Panc1 (cell line): ENCODE measurements around the gene SLC6A1. TPM values are rescaled to one million over a fixed set of nuclear protein-coding genes. Genes with fewer than 3 reads are reported as not detected.

Experiments used
- ATAC-seq: fragments of 200-7000 bp; cut with Tn5 transposase; 2 replicates; pipeline ENCODE4 v1.9.1; 2020; ENCODE audit warnings: mild to moderate bottlenecking, moderate library complexity
- BruUV-seq: library from RNA; stranded (reverse); fragments of 400-500 nt; replicated peaks from 2 replicates; lab custom pipeline; 2021; lab: Mats Ljungman, UMichigan
- CTCF ChIA-PET: fragments of 300-600 bp; sonication (Branson Sonifier 250); formaldehyde crosslinking; loops from one replicate; lab custom pipeline; 2022; ENCODE audit warnings: antibody characterized with exemption; lab: Charles Lee
- POLR2A ChIA-PET: fragments of 300-600 bp; sonication (Branson Sonifier 250); formaldehyde crosslinking; loops from one replicate; lab custom pipeline; 2022; ENCODE audit warnings: antibody characterized with exemption; lab: Charles Lee
- DNase-seq: peaks from one replicate; pipeline ENCODE4 v3.0.0-alpha.2; 2010; ENCODE audit warnings: low read depth, low spot score
- H3K27ac ChIP-seq: 2 replicates; pipeline ENCODE4 v1.5.1; 2011; ENCODE audit warnings: mild to moderate bottlenecking, low read length, inconsistent platforms
- H3K27me3 ChIP-seq: fragments of 200-500 bp; sonication (Bioruptor generic); 2 replicates; pipeline ENCODE4 v1.6.0; 2014; ENCODE audit warnings: low read length, inconsistent platforms; ENCODE audit not compliant: control insufficient read depth, insufficient read depth
- H3K36me3 ChIP-seq: fragments of 200-500 bp; sonication (Bioruptor generic); 2 replicates; pipeline ENCODE4 v1.5.1; 2014; ENCODE audit warnings: inconsistent platforms, mild to moderate bottlenecking, low read length, moderate library complexity; ENCODE audit not compliant: control insufficient read depth, insufficient read depth
- H3K4me1 ChIP-seq: 2 replicates; pipeline ENCODE4 v1.5.1; 2011; ENCODE audit warnings: inconsistent platforms, mild to moderate bottlenecking, low read length, moderate library complexity; ENCODE audit not compliant: control insufficient read depth, insufficient read depth
- H3K4me3 ChIP-seq, 2 experiments: 2 replicates each; pipeline ENCODE4 v1.5.1; 2011 to 2012; ENCODE audit warnings: low read depth in 2 of 2, low read length in 2 of 2, mild to moderate bottlenecking in 2 of 2, inconsistent platforms in 1 of 2, moderate library complexity in 1 of 2
- H3K9me3 ChIP-seq: fragments of 200-500 bp; sonication (Bioruptor generic); 2 replicates; pipeline ENCODE4 v1.5.1; 2014; ENCODE audit warnings: low read depth, mild to moderate bottlenecking, inconsistent platforms, low read length, moderate library complexity; ENCODE audit not compliant: control insufficient read depth, insufficient read depth
- CTCF ChIP-seq: fragments of 450-650 bp; IDR thresholded peaks from 2 replicates; pipeline ENCODE4 v1.5.1; 2017; ENCODE audit warnings: mild to moderate bottlenecking
- POLR2AphosphoS5 ChIP-seq: IDR thresholded peaks from 2 replicates; pipeline ENCODE4 v1.6.1; 2012; ENCODE audit warnings: mild to moderate bottlenecking, low read depth, low read length, moderate library complexity
- REST ChIP-seq, 2 experiments: IDR thresholded peaks; 2 replicates each; pipeline ENCODE4 v1.6.1; 2011 to 2012; ENCODE audit warnings: low read depth in 2 of 2, control low read depth in 1 of 2, low read length in 1 of 2, mild to moderate bottlenecking in 1 of 2, moderate library complexity in 1 of 2; ENCODE audit not compliant: insufficient read depth in 1 of 2
- SIN3A ChIP-seq: IDR thresholded peaks from 2 replicates; pipeline ENCODE4 v1.6.1; 2012; ENCODE audit warnings: low read depth, mild to moderate bottlenecking, low read length, moderate library complexity, borderline replicate concordance; ENCODE audit not compliant: insufficient read depth
- TCF7L2 ChIP-seq: IDR thresholded peaks from 2 replicates; pipeline ENCODE4 v1.6.1; 2011; ENCODE audit warnings: mild to moderate bottlenecking, low read depth, low read length, inconsistent platforms
- in situ Hi-C: cut with HindIII; loops from 2 replicates; pipeline ENCODE4 v1.10.0; 2016; ENCODE audit warnings: low sequenced_read_pairs, low pct_unique_long_range_greater_than_20kb
- intact Hi-C: fragments of 100-400 bp; cut with micrococcal nuclease; formaldehyde crosslinking; loops from one replicate; pipeline ENCODE4 v1.10.0; 2022; ENCODE audit not compliant: unreplicated experiment
- total RNA-seq: library from RNA; stranded (reverse); gene quantifications from one replicate; pipeline ENCODE4 v1.2.1, GENCODE V29; 2021; ENCODE audit not compliant: unreplicated experiment

SLC6A1 gene
- total RNA-seq, 1 experiment from 2014 or later: not detected

- 0 out of 2 replicates have a peak, but pooled peaks have one; percentile 31 for ATAC-seq
- Histone ChIP-seq H3K4me3 (no peak overlapping the region), H3K9me3 (no peaks in the 10 kb centered on the region), H3K27ac (no peak overlapping the region), H3K4me1 (no peaks in the 10 kb centered on the region), H3K27me3 (peaks cover 2% of the 10 kb centered on the region), H3K36me3 (no peaks in the 10 kb centered on the region)
- POLR2A ChIA-PET: interaction anchor here (0.6 kb wide), 1 partner anchor 18 kb away, joined by 4 read pairs; no protein-coding TSS in a partner anchor
- TF ChIP-seq SIN3A (no peak), TCF7L2 (no peak), REST (IDR thresholded peaks at IDR 0.05; ENCODE audit: insufficient read depth in 1 of 2, low read depth in 2 of 2, low read length in 1 of 2) (no peak), POLR2AphosphoS5 (no peak), CTCF (no peak)
- BruUV-seq: no TSS peak
- no peak for DNase-seq
- in situ Hi-C loops (no loop called here), intact Hi-C loops (no loop called here)
- CTCF ChIA-PET: interaction anchor here (1.1 kb wide), 1 partner anchor 23 kb away, joined by 3 read pairs; no protein-coding TSS in a partner anchor
Observed at GRCh38 chr3:10992943-10993728, 588 bp downstream of the SLC6A1 start.

GRCh38 chr3:10993729-10994065, 1.1 kb downstream of the SLC6A1 start:
- BruUV-seq: no TSS peak
- Histone ChIP-seq H3K27ac (no peak overlapping the region), H3K4me3 (no peak overlapping the region), H3K4me1 (no peaks in the 10 kb centered on the region), H3K27me3 (peaks cover 2% of the 10 kb centered on the region), H3K36me3 (no peaks in the 10 kb centered on the region), H3K9me3 (no peaks in the 10 kb centered on the region)
- DNase-seq (no peak), ATAC-seq (no peak)
- CTCF ChIA-PET: interaction anchor here (1.1 kb wide), 1 partner anchor 23 kb away, joined by 3 read pairs; no protein-coding TSS in a partner anchor
- in situ Hi-C loops: no loop called here
- intact Hi-C loops: no loop called here
- POLR2A ChIA-PET: no interaction called here
- TF ChIP-seq TCF7L2 (no peak), CTCF (no peak), POLR2AphosphoS5 (no peak), REST (IDR thresholded peaks at IDR 0.05; ENCODE audit: insufficient read depth in 1 of 2, low read depth in 2 of 2, low read length in 1 of 2) (no peak), SIN3A (no peak)
